ENCODE measurements around the gene OPRM1. TPM values are rescaled to one million over a fixed set of nuclear protein-coding genes. Genes with fewer than 3 reads are reported as not detected.

OPRM1 gene
- total RNA-seq, 1 experiment from 2014 or later = not detected

DNA sequence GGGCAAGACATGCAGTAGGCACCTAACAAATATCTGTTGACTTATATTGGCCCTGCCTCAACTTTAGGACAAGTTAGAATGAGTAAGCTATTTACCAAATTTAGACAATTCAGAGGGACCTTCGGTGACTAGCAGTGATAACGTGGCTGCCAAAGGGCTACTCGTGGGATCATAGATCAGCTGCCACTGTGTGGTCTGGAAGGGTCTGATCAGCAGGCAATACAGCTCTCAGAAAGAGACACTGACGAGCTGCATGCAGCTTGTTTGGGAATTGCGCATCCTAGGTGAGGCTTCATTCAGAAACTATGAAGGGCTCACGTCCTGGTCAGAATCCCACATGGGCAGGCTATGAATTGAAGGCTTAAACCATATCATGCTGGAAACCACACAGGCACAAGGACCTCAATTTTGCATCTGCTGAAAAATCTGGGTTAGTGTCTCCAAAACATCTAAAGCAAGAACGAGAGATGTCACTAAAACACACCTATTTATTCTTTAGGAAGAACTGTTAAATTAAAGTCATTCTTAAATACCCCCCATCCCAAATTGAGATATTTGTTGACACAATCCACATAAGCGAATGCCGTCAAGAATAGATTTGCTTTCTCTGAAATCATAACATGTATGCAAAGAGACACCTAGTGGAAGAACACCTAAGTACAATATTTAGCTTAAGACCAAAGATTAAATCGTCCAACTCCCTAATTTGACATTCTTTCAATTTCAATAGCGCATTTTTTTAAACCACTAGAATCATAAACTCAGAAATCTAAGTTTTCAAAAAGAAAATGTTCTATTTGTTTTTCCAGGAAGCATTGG, 238.0 kb downstream of the OPRM1 start:
- DNase-seq (ENCODE audit: low read depth) = peak; percentile 60

DNA sequence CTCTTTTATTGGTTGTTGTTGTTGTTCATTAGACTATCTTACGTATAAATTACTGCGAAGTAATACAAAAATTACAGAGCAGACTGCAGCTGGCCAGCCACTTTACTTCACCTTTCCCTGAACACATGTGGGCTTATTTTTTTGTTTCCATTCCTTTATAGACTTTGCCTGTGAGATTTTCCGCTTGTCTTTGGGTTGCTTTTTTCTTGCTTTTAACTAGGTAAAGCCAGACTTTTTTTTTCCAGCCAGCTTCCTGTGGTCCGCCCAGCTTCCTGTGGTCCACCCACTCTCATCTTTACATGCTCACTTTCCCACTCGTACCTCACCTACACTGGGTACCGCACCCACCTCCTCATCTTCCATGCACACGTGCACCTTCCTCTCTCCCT, 238.6 kb downstream of the OPRM1 start:
- no peak for DNase-seq (ENCODE audit: low read depth)

DNA sequence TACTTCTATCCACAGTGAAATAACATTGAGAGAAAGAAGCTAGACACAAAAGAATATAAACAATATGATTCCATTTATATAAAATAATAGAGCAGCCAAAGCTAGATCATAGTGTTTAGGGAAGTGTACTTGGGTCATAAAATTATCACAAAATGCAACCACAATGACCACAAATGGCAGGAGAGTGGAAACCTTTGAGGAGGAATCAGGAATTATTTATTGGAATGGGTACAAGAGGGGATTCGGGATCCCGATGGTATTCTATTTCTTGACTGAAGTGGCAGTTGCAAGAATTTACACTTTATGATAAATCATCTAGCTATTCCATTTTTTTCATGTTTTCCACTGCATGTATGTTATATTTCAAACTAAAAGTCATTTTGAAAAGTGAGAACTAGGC, 241.5 kb downstream of the OPRM1 start:
- DNase-seq (ENCODE audit: low read depth) = no peak

DNA sequence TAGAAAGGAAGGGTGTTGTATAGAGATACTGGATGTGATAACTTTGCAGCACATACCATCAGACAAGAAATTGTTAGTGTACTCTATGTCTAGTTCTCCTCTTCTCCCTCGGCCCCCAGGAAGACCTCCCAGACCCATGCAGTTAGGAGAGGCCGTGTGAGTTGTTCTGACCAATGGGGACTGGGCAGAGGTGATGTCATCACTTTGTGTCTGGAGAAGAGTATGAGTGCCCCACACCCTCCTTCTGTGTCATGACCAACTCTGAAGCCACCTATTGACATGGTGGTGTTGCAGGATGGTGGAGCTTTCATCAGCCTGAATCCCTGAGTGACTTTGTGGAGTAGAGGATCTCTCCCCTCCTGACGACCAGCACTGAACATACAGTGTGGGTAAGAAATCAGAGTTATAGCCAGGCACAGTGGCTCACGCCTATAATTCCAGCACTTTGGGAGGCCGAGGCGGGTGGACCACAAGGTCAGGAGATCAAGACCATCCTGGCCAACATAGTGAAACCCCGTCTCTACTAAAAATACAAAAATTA, 245.3 kb downstream of the OPRM1 start:
- no peak for DNase-seq (ENCODE audit: low read depth)

DNA sequence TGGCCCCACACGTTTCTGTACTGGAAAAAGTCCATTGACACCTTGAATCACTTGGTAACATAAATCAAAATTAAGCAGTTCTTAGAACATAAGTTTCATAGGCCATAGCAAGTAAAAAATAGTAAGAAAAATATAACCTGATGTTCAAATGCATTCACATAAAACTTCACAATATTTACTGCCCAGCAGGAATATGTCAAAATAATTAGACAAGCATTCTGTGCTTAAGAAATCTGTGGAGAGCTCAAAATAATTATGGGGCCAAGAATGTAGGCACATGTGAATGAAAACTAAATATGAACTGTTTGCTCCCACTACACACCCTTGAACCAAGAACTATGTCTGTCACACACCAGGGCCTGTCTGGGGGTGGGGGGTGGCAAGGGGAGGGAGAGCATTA, 246.8 kb downstream of the OPRM1 start:
- no peak for DNase-seq (ENCODE audit: low read depth)

DNA sequence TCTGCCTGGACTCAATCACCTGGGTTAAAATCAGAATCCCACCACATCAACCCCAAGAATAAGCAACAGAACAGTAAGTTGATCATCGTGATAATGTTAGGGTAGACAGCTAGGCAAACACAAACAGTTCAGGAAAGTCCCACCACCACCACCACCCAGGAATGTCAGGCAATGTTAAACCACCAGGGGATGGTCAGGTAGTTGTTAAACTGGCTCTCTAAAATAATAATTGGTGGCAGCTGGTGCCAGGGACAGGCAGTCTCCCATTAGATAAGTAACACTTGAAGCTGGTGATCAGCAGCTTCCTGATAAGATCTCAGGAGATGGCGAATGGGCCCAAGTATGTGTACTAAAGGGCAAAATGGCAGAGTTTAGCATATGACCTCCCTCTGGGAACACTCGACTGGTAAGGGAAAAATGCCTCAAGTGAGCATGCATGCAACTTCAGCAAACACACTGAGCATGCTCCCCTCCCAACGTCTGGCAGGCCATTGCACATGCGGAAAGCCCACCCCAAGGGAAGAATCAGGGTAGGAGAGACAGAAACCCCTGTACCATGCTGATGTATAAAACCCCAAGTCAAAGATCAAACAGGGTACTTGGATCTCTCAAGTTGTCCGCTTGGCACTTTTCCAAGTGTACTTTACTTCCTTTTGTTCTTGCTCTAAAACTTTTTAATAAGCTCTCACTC, 250.9 kb downstream of the OPRM1 start:
- DNase-seq (ENCODE audit: low read depth) = peak; percentile 65

DNA sequence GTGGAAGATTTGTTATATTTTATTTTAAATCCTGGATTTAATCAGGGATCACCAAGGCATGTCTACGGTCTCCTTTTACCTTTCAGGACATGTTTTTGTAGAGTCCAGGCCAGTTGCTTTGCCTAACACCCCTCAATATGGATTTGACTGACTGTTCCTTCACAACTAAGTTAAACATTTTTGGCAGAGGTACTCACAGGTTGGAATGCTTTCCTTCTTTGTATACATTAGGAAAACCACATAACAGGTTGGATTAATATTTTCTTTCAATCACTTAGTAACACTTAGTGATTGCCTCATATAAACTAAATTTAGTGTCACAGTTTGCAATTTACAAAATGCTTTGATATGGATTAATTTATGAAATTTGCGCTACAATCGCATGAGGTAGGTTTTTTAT, 253.0 kb downstream of the OPRM1 start:
- peak; percentile 46 for DNase-seq (ENCODE audit: low read depth)

DNA sequence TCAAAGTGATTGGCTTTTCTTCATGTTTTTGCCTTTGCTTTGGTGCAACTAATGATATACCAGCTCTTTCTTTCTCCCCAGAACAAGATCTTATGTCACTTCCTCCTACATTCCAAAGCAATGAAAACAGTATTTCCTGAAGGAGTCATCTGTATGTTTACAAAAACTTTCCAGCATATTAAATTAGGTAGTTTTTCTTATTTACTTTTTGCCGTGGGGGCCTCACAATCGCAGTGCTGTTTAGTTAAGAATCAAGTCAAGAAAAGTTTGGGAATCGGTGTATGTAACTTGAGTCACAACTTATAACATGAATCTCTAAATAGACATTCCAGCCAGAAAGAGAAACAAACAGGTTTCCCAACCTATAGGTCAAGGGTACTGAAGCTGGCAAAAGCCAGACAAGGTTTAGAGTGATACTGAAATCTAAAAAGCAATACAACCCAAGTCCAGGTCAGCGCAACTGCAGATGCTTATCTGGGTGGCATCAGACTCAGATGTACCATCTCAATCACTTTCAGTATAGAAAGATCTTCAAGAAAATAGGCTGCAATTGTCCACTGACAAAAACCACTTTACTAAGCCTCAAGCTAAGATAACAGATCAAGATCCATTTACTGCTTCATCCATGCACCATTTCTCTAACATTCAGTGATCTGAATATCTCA, 253.9 kb downstream of the OPRM1 start:
- peak; percentile 93 for DNase-seq (ENCODE audit: low read depth)

DNA sequence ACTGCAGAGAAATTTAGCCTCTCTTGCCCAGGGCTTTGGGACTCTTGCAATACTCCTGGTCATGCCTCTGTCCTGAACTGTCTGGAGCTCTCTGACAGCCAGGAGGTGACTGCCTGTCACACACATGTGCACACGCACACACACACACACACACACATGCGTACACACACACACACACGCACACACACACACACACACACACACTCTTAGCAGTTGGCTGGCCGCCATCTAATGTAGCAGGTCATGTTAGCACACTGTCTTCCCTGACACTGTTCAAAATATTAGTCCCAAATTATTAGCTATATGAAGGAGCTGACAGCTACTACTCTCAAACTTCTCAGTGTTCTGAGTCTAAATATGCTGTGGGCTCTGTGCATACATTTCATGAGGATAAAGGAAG, 256.7 kb downstream of the OPRM1 start:
- no peak for DNase-seq (ENCODE audit: low read depth)

Measured in M059J (cell line).